ENCODE measurements around the gene GPATCH3. TPM values are rescaled to one million over a fixed set of nuclear protein-coding genes. Genes with fewer than 3 reads are reported as not detected.
A peak's percentile ranks its signal among the peaks of the same experiment; 100 is the strongest.

GPATCH3 gene
- total and polyA plus RNA-seq, 2 donors from 2014 or later = 15.8 TPM

GRCh38 chr1:26853156-26853555 lies 47.1 kb downstream of the GPATCH3 start:
- FAIRE-seq (no peak), DNase-seq (peak; percentile 78 to 91 (median 85))
- intact Hi-C loops (cut with DNase I) = no loop called here
- H3K4me1 ChIP-seq (ENCODE audit: control insufficient read depth in 2 of 3, insufficient read depth in 2 of 3, low read depth in 1 of 3, low read length in 3 of 3) = peaks cover 0 to 4% (median 0%) of the 10 kb centered on the region in 3 donors
- H3K36me3 ChIP-seq (ENCODE audit: control insufficient read depth in 2 of 3, insufficient read depth in 3 of 3, low read length in 3 of 3) = peaks cover 0 to 33% (median 17%) of the 10 kb centered on the region in 3 donors
- peak; percentile 83 for TF ChIP-seq CTCF (IDR thresholded peaks at IDR 0.05; ENCODE audit: borderline replicate concordance, extremely low read depth, insufficient read depth)
- no peak overlapping the region for H3K27ac ChIP-seq (ENCODE audit: low read depth in 2 of 2, low read length in 2 of 2)
- no peak overlapping the region for H3K4me3 ChIP-seq (ENCODE audit: low read length in 3 of 3)
- H3K9me3 ChIP-seq (ENCODE audit: control insufficient read depth in 2 of 3, insufficient read depth in 1 of 3, low read length in 3 of 3) = no peaks in the 10 kb centered on the region
- H3K9ac ChIP-seq (ENCODE audit: low read length in 3 of 3) = no peak overlapping the region
- H3K27me3 ChIP-seq (ENCODE audit: control insufficient read depth, insufficient read depth, low read length) = no peaks in the 10 kb centered on the region

- Histone ChIP-seq H3K9me3 (ENCODE audit: control insufficient read depth in 2 of 3, insufficient read depth in 1 of 3, low read length in 3 of 3) (no peaks in the 10 kb centered on the region), H3K4me1 (ENCODE audit: control insufficient read depth in 2 of 3, insufficient read depth in 2 of 3, low read depth in 1 of 3, low read length in 3 of 3) (peaks cover 0 to 4% (median 0%) of the 10 kb centered on the region in 3 donors), H3K27me3 (ENCODE audit: control insufficient read depth, insufficient read depth, low read length) (no peaks in the 10 kb centered on the region), H3K9ac (ENCODE audit: low read length in 3 of 3) (no peak overlapping the region), H3K36me3 (ENCODE audit: control insufficient read depth in 2 of 3, insufficient read depth in 3 of 3, low read length in 3 of 3) (peaks cover 0 to 33% (median 17%) of the 10 kb centered on the region in 3 donors), H3K4me3 (ENCODE audit: low read length in 3 of 3) (no peak overlapping the region), H3K27ac (ENCODE audit: low read depth in 2 of 2, low read length in 2 of 2) (no peak overlapping the region)
- DNase-seq (no peak), FAIRE-seq (no peak)
- intact Hi-C loops (cut with DNase I) = no loop called here
- TF ChIP-seq CTCF (IDR thresholded peaks at IDR 0.05; ENCODE audit: borderline replicate concordance, extremely low read depth, insufficient read depth) = no peak
Observed at GRCh38 chr1:26852701-26853100, 47.6 kb downstream of the GPATCH3 start.

- intact Hi-C loops (cut with DNase I) = no loop called here
- H3K36me3 ChIP-seq (ENCODE audit: control insufficient read depth in 2 of 3, insufficient read depth in 3 of 3, low read length in 3 of 3) = peaks cover 0 to 32% (median 17%) of the 10 kb centered on the region in 3 donors
- DNase-seq (no peak), FAIRE-seq (no peak)
- H3K9me3 ChIP-seq (ENCODE audit: control insufficient read depth in 2 of 3, insufficient read depth in 1 of 3, low read length in 3 of 3) = no peaks in the 10 kb centered on the region
- H3K9ac ChIP-seq (ENCODE audit: low read length in 3 of 3) = no peak overlapping the region
- H3K27ac ChIP-seq (ENCODE audit: low read depth in 2 of 2, low read length in 2 of 2) = no peak overlapping the region
- H3K4me1 ChIP-seq (ENCODE audit: control insufficient read depth in 2 of 3, insufficient read depth in 2 of 3, low read depth in 1 of 3, low read length in 3 of 3) = peaks cover 0 to 4% (median 0%) of the 10 kb centered on the region in 3 donors
- H3K27me3 ChIP-seq (ENCODE audit: control insufficient read depth, insufficient read depth, low read length) = no peaks in the 10 kb centered on the region
- H3K4me3 ChIP-seq (ENCODE audit: low read length in 3 of 3) = no peak overlapping the region
- no peak for TF ChIP-seq CTCF (IDR thresholded peaks at IDR 0.05; ENCODE audit: borderline replicate concordance, extremely low read depth, insufficient read depth)
Observed at GRCh38 chr1:26851106-26851684, 49.1 kb downstream of the GPATCH3 start.
